IMR-90 (cell line): ENCODE measurements around the gene MNT. TPM values are rescaled to one million over a fixed set of nuclear protein-coding genes. Genes with fewer than 3 reads are reported as not detected.

Experiments
- ATAC-seq: fragments of 200-7000 bp; cut with Tn5 transposase; 2 replicates; pipeline ENCODE4 v1.9.1; 2020; ENCODE audit warnings: low read depth, mild to moderate bottlenecking, moderate library complexity
- BruUV-seq: library from RNA; stranded (reverse); fragments of 400-500 nt; replicated peaks from 2 replicates; lab custom pipeline; 2021; lab: Mats Ljungman, UMichigan
- CTCF ChIA-PET: fragments of 300-600 bp; formaldehyde crosslinking; extraction: SDS; loops from one replicate; lab custom pipeline; 2021; ENCODE audit warnings: antibody characterized with exemption; lab: Yijun Ruan, JAX
- POLR2A ChIA-PET: fragments of 300-600 bp; sonication (Branson Sonifier 250); formaldehyde crosslinking; loops from one replicate; lab custom pipeline; 2022; ENCODE audit warnings: antibody characterized with exemption; ENCODE audit not compliant: unreplicated experiment; lab: Charles Lee
- DNase-seq: peaks from one replicate; pipeline ENCODE4 v3.0.0; 2013
- H2AFZ ChIP-seq: replicated peaks from 2 replicates; pipeline ENCODE3; 2013; ENCODE audit warnings: low read length, mild to moderate bottlenecking; ENCODE audit not compliant: poor library complexity
- H2AK5ac ChIP-seq: 2 replicates; pipeline ENCODE4 v1.6.1; 2013; ENCODE audit warnings: low read depth, low read length, inconsistent platforms
- H2AK9ac ChIP-seq: replicated peaks from 2 replicates; pipeline ENCODE3; 2013; ENCODE audit warnings: mild to moderate bottlenecking, low read depth, low read length, moderate library complexity; ENCODE audit not compliant: poor library complexity
- H2BK120ac ChIP-seq: 2 replicates; pipeline ENCODE4 v1.6.1; 2013; ENCODE audit warnings: low read depth, low read length, inconsistent platforms
- H2BK15ac ChIP-seq: 3 replicates; pipeline ENCODE4 v1.6.1; 2013; ENCODE audit warnings: low read depth, low read length, inconsistent platforms
- H2BK20ac ChIP-seq: 2 replicates; pipeline ENCODE4 v1.6.1; 2013; ENCODE audit warnings: low read depth, mild to moderate bottlenecking, inconsistent platforms, low read length, moderate library complexity
- H2BK5ac ChIP-seq: 2 replicates; pipeline ENCODE4 v1.6.1; 2013; ENCODE audit warnings: mild to moderate bottlenecking, low read depth, low read length, inconsistent platforms; ENCODE audit not compliant: poor library complexity, severe bottlenecking
- H3K14ac ChIP-seq: replicated peaks from 2 replicates; pipeline ENCODE4 v1.6.1; 2013; ENCODE audit warnings: low read depth, low read length, inconsistent platforms
- H3K18ac ChIP-seq: 2 replicates; pipeline ENCODE4 v1.6.1; 2013; ENCODE audit warnings: low read depth, low read length, control low read depth
- H3K23ac ChIP-seq: 2 replicates; pipeline ENCODE4 v1.6.1; 2013; ENCODE audit warnings: low read depth, low read length, inconsistent platforms
- H3K27ac ChIP-seq: 2 replicates; pipeline ENCODE4 v1.5.1; 2013; ENCODE audit warnings: mild to moderate bottlenecking, control low read depth, low read length; ENCODE audit not compliant: insufficient read depth
- H3K27me3 ChIP-seq: 2 replicates; pipeline ENCODE4 v1.6.1; 2013; ENCODE audit warnings: low read length; ENCODE audit not compliant: control insufficient read depth, insufficient read depth
- H3K36me3 ChIP-seq: 2 replicates; pipeline ENCODE4 v1.6.1; 2013; ENCODE audit warnings: low read length, mixed read lengths; ENCODE audit not compliant: control insufficient read depth, insufficient read depth
- H3K4ac ChIP-seq: 2 replicates; pipeline ENCODE4 v1.6.1; 2013; ENCODE audit warnings: low read depth, low read length, inconsistent platforms
- H3K4me1 ChIP-seq: 2 replicates; pipeline ENCODE4 v1.6.1; 2013; ENCODE audit warnings: low read length, mixed read lengths; ENCODE audit not compliant: control insufficient read depth, insufficient read depth
- H3K4me2 ChIP-seq: 2 replicates; pipeline ENCODE4 v1.6.1; 2013; ENCODE audit warnings: low read depth, mild to moderate bottlenecking, control low read depth, low read length, moderate library complexity
- H3K4me3 ChIP-seq: 2 replicates; pipeline ENCODE4 v1.5.1; 2013; ENCODE audit warnings: low read depth, mild to moderate bottlenecking, control low read depth, low read length, moderate library complexity; ENCODE audit not compliant: insufficient read depth
- H3K56ac ChIP-seq: 2 replicates; pipeline ENCODE4 v1.6.1; 2013; ENCODE audit warnings: low read length, inconsistent platforms; ENCODE audit not compliant: insufficient read depth; ENCODE audit errors: extremely low read depth
- H3K79me1 ChIP-seq, 2 experiments: 2 replicates each; pipeline ENCODE4 v1.6.1; 2013; ENCODE audit warnings: low read length in 2 of 2, inconsistent platforms in 1 of 2, low read depth in 1 of 2
- H3K9ac ChIP-seq: 2 replicates; pipeline ENCODE4 v1.6.1; 2013; ENCODE audit warnings: low read depth, low read length, control low read depth
- H3K9me1 ChIP-seq: 2 replicates; pipeline ENCODE4 v1.6.1; 2013; ENCODE audit warnings: low read length, inconsistent platforms; ENCODE audit not compliant: insufficient read depth
- H3K9me3 ChIP-seq: 2 replicates; pipeline ENCODE4 v1.6.1; 2013; ENCODE audit warnings: low read length; ENCODE audit not compliant: control insufficient read depth, insufficient read depth
- H4K20me1 ChIP-seq: 2 replicates; pipeline ENCODE4 v1.6.1; 2013; ENCODE audit warnings: low read length, inconsistent platforms; ENCODE audit not compliant: insufficient read depth
- H4K5ac ChIP-seq: 2 replicates; pipeline ENCODE4 v1.6.1; 2013; ENCODE audit warnings: mild to moderate bottlenecking, low read depth, low read length, control low read depth
- H4K8ac ChIP-seq, 2 experiments: 2 replicates each; pipeline ENCODE4 v1.6.1; 2013; ENCODE audit warnings: low read depth in 2 of 2, low read length in 2 of 2, control low read depth in 1 of 2, inconsistent platforms in 1 of 2
- H4K91ac ChIP-seq: 2 replicates; pipeline ENCODE4 v1.6.1; 2013; ENCODE audit warnings: low read depth, low read length, inconsistent platforms; ENCODE audit not compliant: insufficient read depth
- CHD1 ChIP-seq: IDR thresholded peaks from 2 replicates; pipeline ENCODE4 v1.6.1; 2012; ENCODE audit warnings: low read depth, low read length, improper control_type of control experiment
- SMC3 ChIP-seq: fragments of 150-350 bp; IDR thresholded peaks from 2 replicates; pipeline ENCODE4 v1.6.1; 2016; ENCODE audit warnings: low read depth, mild to moderate bottlenecking, antibody characterized with exemption, low read length, moderate library complexity
- WGBS, 2 experiments: methylation state at CpG; one replicate each; pipeline versions ENCODE4 v1.1.5 to v1.1.7; 2013; ENCODE audit warnings: missing lambda C conversion rate in 2 of 2; ENCODE audit not compliant: insufficient read length in 1 of 2; ENCODE audit errors: extremely low coverage in 2 of 2; 5-methylcytosine and 5-hydroxymethylcytosine counted together
- dilution Hi-C: fragments of 300-500 bp; cut with HindIII; formaldehyde crosslinking; loops from one replicate; pipeline ENCODE4 v1.14.3; 2018; ENCODE audit warnings: low sequenced_read_pairs; ENCODE audit not compliant: unreplicated experiment
- in situ Hi-C: fragments of 300-500 bp; cut with MboI; formaldehyde crosslinking; loops from 3 replicates; pipeline ENCODE4 v1.14.3; 2019; ENCODE audit warnings: low sequenced_read_pairs, inconsistent platforms, mixed read lengths
- intact Hi-C: fragments of 100-400 bp; cut with micrococcal nuclease; formaldehyde crosslinking; loops from 2 replicates; pipeline ENCODE4 v1.10.0; 2022
- polyA plus RNA-seq, 3 experiments: library from polyadenylated mRNA; depleted of rRNA; stranded (reverse); fragments of >200 nt; gene quantifications; 2 replicates each; pipeline ENCODE4 v1.2.3, GENCODE V29; 2012; ENCODE audit warnings: low replicate concordance in 1 of 3
- total RNA-seq: library from RNA; depleted of rRNA; stranded (reverse); fragments of >200 nt; gene quantifications from 2 replicates; pipeline ENCODE4 v1.2.3, GENCODE V29; 2012

The MNT gene
- total and polyA plus RNA-seq, 2 of the 4 experiments (the other 2 are of a cell fraction) = 1.4 to 8.3 TPM

DNA sequence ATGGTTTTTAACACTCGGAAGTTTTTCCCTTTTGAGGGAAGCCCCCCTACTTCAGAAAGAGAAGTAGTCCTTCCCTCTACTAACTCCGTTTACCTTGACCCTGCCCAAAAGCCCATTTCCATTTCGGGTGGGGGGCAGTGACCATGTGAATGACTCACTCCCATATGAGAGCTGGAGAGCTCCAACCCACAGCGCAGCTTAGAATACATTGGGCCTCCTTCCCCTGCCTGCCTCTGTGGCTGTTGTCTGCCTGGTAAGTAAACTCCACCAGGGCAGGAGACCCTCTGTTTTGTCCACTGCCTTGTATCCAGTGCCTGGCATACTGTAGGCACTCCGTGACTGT is 62.6 kb downstream of the MNT start:
- TF ChIP-seq CHD1 = 0 out of 2 replicates have a peak, but pooled peaks have one; percentile 4
- no peak for TF ChIP-seq SMC3
- peaks cover 15% of the 10 kb centered on the region for H4K20me1 ChIP-seq
- no peak for ATAC-seq
- no peak overlapping the region for H4K91ac ChIP-seq
- H2BK20ac ChIP-seq = no peak overlapping the region
- H3K27ac ChIP-seq = peak overlapping the region; percentile 10; the same call in 1 of the 2 replicates
- peak overlapping the region; percentile 31 for H3K23ac ChIP-seq
- dilution Hi-C loops = no loop called here
- ChIA-PET POLR2A (no interaction called here), CTCF (interaction anchor here (0.7 to 1.5 kb wide), 2 partner anchors 78 to 300 kb away, joined by 4 read pairs; no protein-coding TSS in a partner anchor)
- H3K4me1 ChIP-seq = peaks cover 11% of the 10 kb centered on the region
- in situ Hi-C loops = no loop called here
- H4K8ac ChIP-seq = no peak overlapping the region; a peak in 1 of 4 replicates
- 0% methylated on average over 1 of the region's 5 CpGs; no CpG with 5 or more reads in 1 of the 2 experiments for WGBS, 2 experiments
- peaks cover 23% of the 10 kb centered on the region for H3K36me3 ChIP-seq
- H3K14ac ChIP-seq = 0 out of 2 replicates have a peak overlapping the region, but pooled peaks have one; percentile 48
- no peak overlapping the region for H2BK5ac ChIP-seq
- no TSS peak for BruUV-seq
- no peaks in the 10 kb centered on the region for H3K27me3 ChIP-seq
- peak overlapping the region; percentile 95 for H3K4me2 ChIP-seq
- peaks cover 9% of the 10 kb centered on the region; the same call in 1 of the 2 replicates for H3K9me1 ChIP-seq
- H3K9me3 ChIP-seq = no peaks in the 10 kb centered on the region
- DNase-seq = peak; percentile 23
- no peak overlapping the region for H2BK120ac ChIP-seq
- peak overlapping the region; percentile 65 for H3K4me3 ChIP-seq
- no peak overlapping the region for H4K5ac ChIP-seq
- peak overlapping the region; percentile 51; the same call in 1 of the 2 replicates for H2AK5ac ChIP-seq
- intact Hi-C loops = loop anchor here (5.0 kb wide), 1 partner anchor 286 kb away; no protein-coding TSS in a partner anchor
- peak overlapping the region; percentile 98 for H2AFZ ChIP-seq
- H3K18ac ChIP-seq = no peak overlapping the region
- H2AK9ac ChIP-seq = peak overlapping the region; percentile 92
- no peak overlapping the region for H3K4ac ChIP-seq
- peaks cover 37 to 65% of the 10 kb centered on the region in 2 experiments for H3K79me1 ChIP-seq
- H3K9ac ChIP-seq = peak overlapping the region; percentile 39; the same call in 1 of the 2 replicates
- no peak overlapping the region for H3K56ac ChIP-seq
- H2BK15ac ChIP-seq = no peak overlapping the region
